CD4-positive, alpha-beta T cell treated with Interleukin-15 for 4 hours (primary cell): Measurements from ENCODE around the gene MCOLN1.
A peak's percentile ranks its signal among the peaks of the same experiment; 100 is the strongest.
"Not testable (repeated sequence)": the region's sequence is repeated elsewhere in the genome, so short reads cannot be mapped to it uniquely, and the experiment has no call there.

ENCODE experiments used
- DNase-seq: peaks from one replicate; pipeline ENCODE4 v3.0.0-alpha.2; 2020; ENCODE audit warnings: low spot score

Gene MCOLN1

GRCh38 chr19:7544626-7545025 is 22.2 kb downstream of the MCOLN1 start:
- DNase-seq = no peak

GRCh38 chr19:7545300-7545699 is 22.9 kb downstream of the MCOLN1 start:
- no peak for DNase-seq

- DNase-seq = no peak
Measured at GRCh38 chr19:7545904-7546303, 23.5 kb downstream of the MCOLN1 start.

- DNase-seq = no peak
Measured at GRCh38 chr19:7547159-7547558, 24.7 kb downstream of the MCOLN1 start.

- no peak for DNase-seq
Measured at GRCh38 chr19:7549429-7550148, 27.2 kb downstream of the MCOLN1 start.

GRCh38 chr19:7550169-7550770 is 27.8 kb downstream of the MCOLN1 start:
- no peak for DNase-seq

- peak; percentile 20 for DNase-seq
Measured at GRCh38 chr19:7550987-7551761, 28.8 kb downstream of the MCOLN1 start.

GRCh38 chr19:7552781-7553180 is 30.4 kb downstream of the MCOLN1 start:
- DNase-seq = no peak

GRCh38 chr19:7554565-7554964 is 32.1 kb downstream of the MCOLN1 start:
- no peak for DNase-seq

- no peak for DNase-seq
Measured at GRCh38 chr19:7554990-7555864, 32.8 kb downstream of the MCOLN1 start.

- DNase-seq = no peak
Measured at GRCh38 chr19:7556696-7557315, 34.4 kb downstream of the MCOLN1 start.

- DNase-seq = no peak
Measured at GRCh38 chr19:7558667-7559066, 36.2 kb downstream of the MCOLN1 start.

- no peak for DNase-seq
Measured at GRCh38 chr19:7559102-7559501, 36.7 kb downstream of the MCOLN1 start.

- no peak for DNase-seq
Measured at GRCh38 chr19:7560255-7560654, 37.8 kb downstream of the MCOLN1 start.

- no peak for DNase-seq
Measured at GRCh38 chr19:7561325-7561724, 38.9 kb downstream of the MCOLN1 start.

GRCh38 chr19:7562646-7563393 is 40.4 kb downstream of the MCOLN1 start:
- DNase-seq = no peak

GRCh38 chr19:7564866-7565265 is 42.4 kb downstream of the MCOLN1 start:
- DNase-seq = no peak

- no peak for DNase-seq
Measured at GRCh38 chr19:7565332-7565731, 42.9 kb downstream of the MCOLN1 start.

GRCh38 chr19:7570761-7571160 is 48.3 kb downstream of the MCOLN1 start:
- DNase-seq = no peak

GRCh38 chr19:7575434-7576040 is 53.1 kb downstream of the MCOLN1 start:
- no peak for DNase-seq

GRCh38 chr19:7577422-7577821 is 55.0 kb downstream of the MCOLN1 start:
- DNase-seq = not testable (repeated sequence)
